ENCODE results near the gene DUSP10. TPM values are rescaled to one million over a fixed set of nuclear protein-coding genes. Genes with fewer than 3 reads are reported as not detected.
A peak's percentile ranks its signal among the peaks of the same experiment; 100 is the strongest.

The DUSP10 gene
- total and polyA plus RNA-seq, 2 of the 13 experiments (the other 11 are each of a cell fraction or from before 2014, with no cell fraction given) = 2.1 to 4.4 TPM

GRCh38 chr1:221741703-221742554, at the start of gene DUSP10 (continued):
- TF ChIP-seq, protein P1, sequence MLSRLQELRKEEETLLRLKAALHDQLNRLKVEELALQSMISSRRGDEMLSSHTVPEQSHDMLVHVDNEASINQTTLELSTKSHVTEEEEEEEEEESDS (CRISPR knock-in tag; IDR thresholded peaks at IDR 0.05; ENCODE audit: borderline replicate concordance) = no peak
- TF ChIP-seq RORA (CRISPR knock-in tag; IDR thresholded peaks at IDR 0.05) = no peak
- no peak for TF ChIP-seq SUZ12 (IDR thresholded peaks at IDR 0.05; ENCODE audit: low read depth, low read length)
- no peak for TF ChIP-seq PATZ1 (CRISPR knock-in tag; IDR thresholded peaks at IDR 0.05)
- TF ChIP-seq ZNF30 (CRISPR knock-in tag; IDR thresholded peaks at IDR 0.05) = no peak
- TF ChIP-seq MED13 (CRISPR knock-in tag; IDR thresholded peaks at IDR 0.05) = 0 out of 2 replicates have a peak, but pooled peaks have one; percentile 35
- TF ChIP-seq, protein P2, sequence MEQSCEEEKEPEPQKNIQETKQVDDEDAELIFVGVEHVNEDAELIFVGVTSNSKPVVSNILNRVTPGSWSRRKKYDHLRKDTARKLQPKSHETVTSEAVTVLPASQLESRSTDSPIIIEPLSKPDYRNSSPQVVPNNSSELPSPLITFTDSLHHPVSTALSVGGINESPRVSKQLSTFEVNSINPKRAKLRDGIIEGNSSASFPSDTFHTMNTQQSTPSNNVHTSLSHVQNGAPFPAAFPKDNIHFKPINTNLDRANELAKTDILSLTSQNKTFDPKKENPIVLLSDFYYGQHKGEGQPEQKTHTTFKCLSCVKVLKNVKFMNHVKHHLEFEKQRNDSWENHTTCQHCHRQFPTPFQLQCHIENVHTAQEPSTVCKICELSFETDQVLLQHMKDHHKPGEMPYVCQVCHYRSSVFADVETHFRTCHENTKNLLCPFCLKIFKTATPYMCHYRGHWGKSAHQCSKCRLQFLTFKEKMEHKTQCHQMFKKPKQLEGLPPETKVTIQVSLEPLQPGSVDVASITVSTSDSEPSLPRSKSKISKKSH (CRISPR knock-in tag; IDR thresholded peaks at IDR 0.05; ENCODE audit: borderline replicate concordance) = no peak
- TF ChIP-seq, protein P3, sequence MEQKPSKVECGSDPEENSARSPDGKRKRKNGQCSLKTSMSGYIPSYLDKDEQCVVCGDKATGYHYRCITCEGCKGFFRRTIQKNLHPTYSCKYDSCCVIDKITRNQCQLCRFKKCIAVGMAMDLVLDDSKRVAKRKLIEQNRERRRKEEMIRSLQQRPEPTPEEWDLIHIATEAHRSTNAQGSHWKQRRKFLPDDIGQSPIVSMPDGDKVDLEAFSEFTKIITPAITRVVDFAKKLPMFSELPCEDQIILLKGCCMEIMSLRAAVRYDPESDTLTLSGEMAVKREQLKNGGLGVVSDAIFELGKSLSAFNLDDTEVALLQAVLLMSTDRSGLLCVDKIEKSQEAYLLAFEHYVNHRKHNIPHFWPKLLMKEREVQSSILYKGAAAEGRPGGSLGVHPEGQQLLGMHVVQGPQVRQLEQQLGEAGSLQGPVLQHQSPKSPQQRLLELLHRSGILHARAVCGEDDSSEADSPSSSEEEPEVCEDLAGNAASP (CRISPR knock-in tag; IDR thresholded peaks at IDR 0.05; ENCODE audit: borderline replicate concordance) = 0 out of 2 replicates have a peak, but pooled peaks have one; percentile 39
- TF ChIP-seq DZIP1 (CRISPR knock-in tag; IDR thresholded peaks at IDR 0.05) = no peak
- TF ChIP-seq U2AF2 (IDR thresholded peaks at IDR 0.05; ENCODE audit: low read depth, low read length) = no peak
- no peak for TF ChIP-seq KLF11 (CRISPR knock-in tag; IDR thresholded peaks at IDR 0.05)
- no peak for TF ChIP-seq SOX13 (IDR thresholded peaks at IDR 0.05)
- 0 out of 4 replicates have a peak, but pooled peaks of 1 of the 2 experiments have one; percentile 13 for TF ChIP-seq SOX13 (CRISPR knock-in tag; conservative IDR thresholded peaks at IDR 0.05 in 1 of 2, IDR thresholded peaks at IDR 0.05 in 1 of 2)
- TF ChIP-seq SRSF9 (IDR thresholded peaks at IDR 0.05; ENCODE audit: borderline replicate concordance, insufficient read depth, low read depth, low read length, poor library complexity, severe bottlenecking) = no peak
- TF ChIP-seq ZXDC (CRISPR knock-in tag; IDR thresholded peaks at IDR 0.05) = no peak
- no peak for TF ChIP-seq MTA3 (CRISPR knock-in tag; IDR thresholded peaks at IDR 0.05)
- TF ChIP-seq ATF1 (CRISPR knock-in tag; IDR thresholded peaks at IDR 0.05) = peak; percentile 79
